Smooth muscle cell (in vitro differentiated cells): ENCODE measurements around the gene RANBP3. TPM values are rescaled to one million over a fixed set of nuclear protein-coding genes. Genes with fewer than 3 reads are reported as not detected.

Source experiments
- DNase-seq: peaks from one replicate; lab custom pipeline; 2025; ENCODE audit not compliant: unreplicated experiment; lab: John Stamatoyannopoulos, UW
- H2AFZ ChIP-seq: fragments of 200-600 bp; sonication (generic); 2 replicates; pipeline ENCODE4 v1.6.0; 2016; ENCODE audit warnings: antibody characterized with exemption, low read depth, mild to moderate bottlenecking
- H3F3A ChIP-seq: fragments of 200-600 bp; sonication (generic); 2 replicates; pipeline ENCODE4 v1.6.0; 2017; ENCODE audit warnings: antibody characterized with exemption, low read depth
- H3K27ac ChIP-seq: fragments of 200-600 bp; sonication (generic); 2 replicates; pipeline ENCODE4 v1.5.1; 2016; ENCODE audit warnings: low read depth, mild to moderate bottlenecking
- H3K27me3 ChIP-seq: fragments of 200-600 bp; sonication (generic); 2 replicates; pipeline ENCODE4 v1.6.1; 2016; ENCODE audit warnings: low read depth, mild to moderate bottlenecking
- H3K36me3 ChIP-seq: fragments of 200-600 bp; sonication (generic); 2 replicates; pipeline ENCODE4 v1.5.1; 2016; ENCODE audit warnings: low read depth
- H3K4me1 ChIP-seq: fragments of 200-600 bp; sonication (generic); 2 replicates; pipeline ENCODE4 v1.5.1; 2016; ENCODE audit warnings: low read depth
- H3K4me2 ChIP-seq: fragments of 200-600 bp; sonication (generic); 2 replicates; pipeline ENCODE4 v1.6.0; 2016; ENCODE audit warnings: mild to moderate bottlenecking
- H3K4me3 ChIP-seq: fragments of 200-600 bp; sonication (generic); 2 replicates; pipeline ENCODE4 v1.5.1; 2016; ENCODE audit warnings: mild to moderate bottlenecking
- H3K79me2 ChIP-seq: fragments of 200-600 bp; sonication (generic); 2 replicates; pipeline ENCODE4 v1.6.0; 2016; ENCODE audit warnings: low read depth, mild to moderate bottlenecking
- H3K9ac ChIP-seq: fragments of 200-600 bp; sonication (generic); 2 replicates; pipeline ENCODE4 v1.6.0; 2016; ENCODE audit warnings: low read depth
- H3K9me3 ChIP-seq: fragments of 200-600 bp; sonication (generic); replicated peaks from 2 replicates; pipeline ENCODE4 v1.5.1; 2016; ENCODE audit warnings: low read depth
- H4K20me1 ChIP-seq: fragments of 200-600 bp; sonication (generic); 2 replicates; pipeline ENCODE4 v1.6.0; 2016; ENCODE audit warnings: low read depth
- CTCF ChIP-seq: fragments of 200-600 bp; sonication (generic); IDR thresholded peaks from 2 replicates; pipeline ENCODE4 v1.5.1; 2017; ENCODE audit warnings: borderline replicate concordance, mild to moderate bottlenecking, antibody characterized with exemption; ENCODE audit not compliant: insufficient read depth, poor library complexity, severe bottlenecking
- WGBS: methylation state at CpG from one replicate; pipeline ENCODE4 v1.1.7; 2016; ENCODE audit warnings: low lambda C conversion rate; 5-methylcytosine and 5-hydroxymethylcytosine counted together
- polyA plus RNA-seq: library from polyadenylated mRNA; unstranded; fragments of >200 nt; fragmentation: Nextera tagmentation; extraction: Ambion mirVana; gene quantifications from 2 replicates; pipeline ENCODE4 v1.2.1, GENCODE V29; 2016
- total RNA-seq: library from RNA; depleted of rRNA; stranded (reverse); fragments of >200 nt; gene quantifications from 2 replicates; pipeline ENCODE4 v1.2.3, GENCODE V29; 2014

RANBP3 gene
- total and polyA plus RNA-seq, 2 experiments from 2014 or later, result 13.4 to 65.8 TPM

DNA sequence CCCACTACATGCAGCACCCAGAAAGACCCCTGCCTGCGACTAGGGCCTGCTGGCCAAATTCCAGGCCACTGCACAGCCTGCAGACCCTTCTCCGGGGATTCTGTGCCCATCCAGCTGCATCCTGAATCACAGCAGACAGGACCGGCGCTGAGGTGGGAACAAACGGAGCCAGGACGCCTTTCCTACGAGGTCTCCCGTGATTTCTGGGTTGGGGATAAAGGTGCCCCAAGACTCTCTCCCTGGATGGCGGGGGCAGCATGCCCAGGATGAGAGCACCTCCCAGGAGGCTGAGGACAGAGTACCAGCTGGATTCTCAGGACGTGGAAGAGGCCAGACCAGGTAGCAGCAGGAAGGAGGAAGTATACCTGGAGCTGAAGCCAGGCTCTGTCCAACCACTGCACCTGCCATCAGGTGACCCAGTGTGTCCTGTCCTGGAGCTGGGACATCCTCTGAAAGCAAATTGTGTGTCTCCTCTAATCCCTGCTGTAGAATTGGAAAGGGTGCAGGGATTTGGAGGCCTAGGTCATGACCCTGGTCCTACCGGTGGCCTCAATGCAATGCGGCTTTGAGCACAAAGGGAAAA lies 104.2 kb downstream of the RANBP3 start:
- TF ChIP-seq CTCF, result no peak
- no peak overlapping the region for H3K4me2 ChIP-seq
- no peak for DNase-seq
- H3K79me2 ChIP-seq, result no peaks in the 10 kb centered on the region
- no peak overlapping the region for H2AFZ ChIP-seq
- H3K27me3 ChIP-seq, result no peaks in the 10 kb centered on the region
- WGBS, result 96% methylated on average over 12 of the region's 12 CpGs
- no peak overlapping the region for H3K9ac ChIP-seq
- H3K36me3 ChIP-seq, result no peaks in the 10 kb centered on the region
- H3K4me3 ChIP-seq, result no peak overlapping the region
- H3K27ac ChIP-seq, result no peak overlapping the region
- H4K20me1 ChIP-seq, result no peaks in the 10 kb centered on the region
- no peaks in the 10 kb centered on the region for H3K9me3 ChIP-seq
- H3K4me1 ChIP-seq, result no peaks in the 10 kb centered on the region
- H3F3A ChIP-seq, result no peaks in the 10 kb centered on the region

- no peaks in the 10 kb centered on the region for H4K20me1 ChIP-seq
- no peak overlapping the region for H3K4me2 ChIP-seq
- 58% methylated on average over 12 of the region's 12 CpGs for WGBS
- H3K4me3 ChIP-seq, result no peak overlapping the region
- no peaks in the 10 kb centered on the region for H3K36me3 ChIP-seq
- H3K79me2 ChIP-seq, result no peaks in the 10 kb centered on the region
- no peak overlapping the region for H3K27ac ChIP-seq
- no peaks in the 10 kb centered on the region for H3K27me3 ChIP-seq
- H3K9ac ChIP-seq, result no peak overlapping the region
- DNase-seq, result no peak
- H3K4me1 ChIP-seq, result no peaks in the 10 kb centered on the region
- no peaks in the 10 kb centered on the region for H3F3A ChIP-seq
- H2AFZ ChIP-seq, result no peak overlapping the region
- no peak for TF ChIP-seq CTCF
- no peaks in the 10 kb centered on the region for H3K9me3 ChIP-seq
Measured at GRCh38 chr19:5870986-5871394, 107.0 kb downstream of the RANBP3 start.

- H3K79me2 ChIP-seq, result no peaks in the 10 kb centered on the region
- no peak overlapping the region for H3K4me3 ChIP-seq
- no peaks in the 10 kb centered on the region for H3K27me3 ChIP-seq
- no peaks in the 10 kb centered on the region for H4K20me1 ChIP-seq
- H3K36me3 ChIP-seq, result no peaks in the 10 kb centered on the region
- H3K9ac ChIP-seq, result no peak overlapping the region
- H2AFZ ChIP-seq, result no peak overlapping the region
- WGBS, result 91% methylated on average over 31 of the region's 31 CpGs
- H3K4me1 ChIP-seq, result no peaks in the 10 kb centered on the region
- H3K4me2 ChIP-seq, result no peak overlapping the region
- H3K9me3 ChIP-seq, result no peaks in the 10 kb centered on the region
- H3F3A ChIP-seq, result no peaks in the 10 kb centered on the region
- no peak for DNase-seq
- H3K27ac ChIP-seq, result no peak overlapping the region
- no peak for TF ChIP-seq CTCF
Measured at GRCh38 chr19:5867201-5868136, 110.5 kb downstream of the RANBP3 start.

Other genes with a start within 250 kb of the RANBP3 start
- gene PRR22, start 193.4 kb downstream of the RANBP3 start, total RNA-seq, result 1.5 and 2.2 TPM in 2 replicates
- 0.65 and 1.7 TPM in 2 replicates for gene PRR22, start 193.4 kb downstream of the RANBP3 start, polyA plus RNA-seq
- 12.8 and 19.7 TPM in 2 replicates for gene DUS3L, start 187.0 kb downstream of the RANBP3 start, total RNA-seq
- gene DUS3L, start 187.0 kb downstream of the RANBP3 start, polyA plus RNA-seq, result 18.5 and 19.0 TPM in 2 replicates
- 2.2 TPM in 1 of 2 replicates, not detected in the other for gene NRTN, start 173.1 kb downstream of the RANBP3 start, total RNA-seq
- 5.4 and 5.7 TPM in 2 replicates for gene NRTN, start 173.1 kb downstream of the RANBP3 start, polyA plus RNA-seq
- 0.22 TPM in 1 of 2 replicates, not detected in the other for gene FUT6, start 138.4 kb downstream of the RANBP3 start, total RNA-seq
- gene FUT6, start 138.4 kb downstream of the RANBP3 start, polyA plus RNA-seq, result not detected in 2 replicates
- gene FUT3, start 126.7 kb downstream of the RANBP3 start, total RNA-seq, result 0.18 and 0.58 TPM in 2 replicates
- gene FUT3, start 126.7 kb downstream of the RANBP3 start, polyA plus RNA-seq, result 0.24 TPM in 1 of 2 replicates, not detected in the other
- gene FUT5, start 107.6 kb downstream of the RANBP3 start, total RNA-seq, result not detected in 2 replicates
- 0.97 TPM in 1 of 2 replicates, not detected in the other for gene FUT5, start 107.6 kb downstream of the RANBP3 start, polyA plus RNA-seq
- 169 and 209 TPM in 2 replicates for gene NDUFA11, start 74.3 kb downstream of the RANBP3 start, total RNA-seq
- gene NDUFA11, start 74.3 kb downstream of the RANBP3 start, polyA plus RNA-seq, result 487 and 493 TPM in 2 replicates
- gene VMAC, start 73.3 kb downstream of the RANBP3 start, total RNA-seq, result 0.36 and 3.6 TPM in 2 replicates
- 0.95 and 2.6 TPM in 2 replicates for gene VMAC, start 73.3 kb downstream of the RANBP3 start, polyA plus RNA-seq
- 4.6 and 17.3 TPM in 2 replicates for gene CAPS, start 63.9 kb downstream of the RANBP3 start, total RNA-seq
- 5.1 and 13.0 TPM in 2 replicates for gene CAPS, start 63.9 kb downstream of the RANBP3 start, polyA plus RNA-seq
- gene RFX2, start 132.4 kb upstream of the RANBP3 start, total RNA-seq, result 2.7 and 7.5 TPM in 2 replicates
- 4.7 and 6.4 TPM in 2 replicates for gene RFX2, start 132.4 kb upstream of the RANBP3 start, polyA plus RNA-seq
- gene ACSBG2, start 157.5 kb upstream of the RANBP3 start, total RNA-seq, result not detected in 2 replicates
- gene ACSBG2, start 157.5 kb upstream of the RANBP3 start, polyA plus RNA-seq, result not detected in 2 replicates